ENCODE data around the gene CLPSL1.

- TF ChIP-seq CTCF (conservative IDR thresholded peaks at IDR 0.05) = no peak
- no peak for TF ChIP-seq EZH2 (IDR thresholded peaks at IDR 0.05; ENCODE audit: low read depth)
These were observed 30.8 kb downstream of the CLPSL1 start for GRCh38 chr6:35811699-35811995.

All from PC-9 (cell line).